Heart right ventricle (tissue), 16 donors: ENCODE results near the gene ABLIM2. TPM values are rescaled to one million over a fixed set of nuclear protein-coding genes. Genes with fewer than 3 reads are reported as not detected.

ENCODE experiments used
- ATAC-seq, 8 donors: fragments of 200-7000 bp; cut with Tn5 transposase; one replicate each; pipeline ENCODE4 v1.9.1; 2020; ENCODE audit warnings: mild to moderate bottlenecking in 8 of 8, moderate library complexity in 8 of 8, moderate number of reproducible peaks in 1 of 8
- DNase-seq, 2 donors: peaks; one replicate each; pipeline ENCODE4 v3.0.0-alpha.2; 2020
- H3K27ac ChIP-seq, 10 donors: fragments of 200-600 bp; sonication (generic) in 2 of 10; one replicate each; pipeline versions ENCODE4 v1.5.0 to v1.8.0; 2020 to 2022; ENCODE audit warnings: mild to moderate bottlenecking in 3 of 10
- H3K27me3 ChIP-seq, 7 donors: fragments of 200-600 bp; one replicate each; pipeline ENCODE4 v1.8.0; 2021 to 2022; ENCODE audit warnings: mild to moderate bottlenecking in 2 of 7
- H3K36me3 ChIP-seq, 9 donors: fragments of 200-600 bp; sonication (generic) in 1 of 9; one replicate each; pipeline versions ENCODE4 v1.5.0 to v1.8.0; 2020 to 2022; ENCODE audit warnings: mild to moderate bottlenecking in 2 of 9
- H3K4me1 ChIP-seq, 9 donors: fragments of 200-600 bp; sonication (generic) in 1 of 9; one replicate each; pipeline versions ENCODE4 v1.5.0 to v1.8.0; 2020 to 2022; ENCODE audit warnings: mild to moderate bottlenecking in 4 of 9
- H3K4me3 ChIP-seq, 10 donors: fragments of 200-600 bp; sonication (generic) in 2 of 10; one replicate each; pipeline versions ENCODE4 v1.5.0 to v1.8.0; 2020 to 2022; ENCODE audit warnings: mild to moderate bottlenecking in 7 of 10, moderate library complexity in 2 of 10
- H3K9me3 ChIP-seq, 11 donors: fragments of 200-600 bp in 10 of 11; sonication (generic) in 2 of 11; one replicate each; pipeline versions ENCODE4 v1.5.0 to v1.8.0; 2013 to 2022; ENCODE audit warnings: mild to moderate bottlenecking in 2 of 11, control low read depth in 1 of 11, moderate library complexity in 1 of 11
- WGBS, 2 donors: extraction: QIAGEN DNeasy Blood & Tissue Kit; methylation state at CpG; one replicate each; pipeline ENCODE4 v1.1.7; 2013; ENCODE audit warnings: inconsistent platforms in 1 of 2; 5-methylcytosine and 5-hydroxymethylcytosine counted together
- intact Hi-C, 10 donors: fragments of 100-400 bp; cut with DNase I; formaldehyde crosslinking; loops; one replicate each; pipeline versions ENCODE4 v1.11.1 to v1.14.2; 2022
- polyA plus RNA-seq, 2 donors: library from polyadenylated mRNA; stranded (reverse); fragments of 200-250 nt; gene quantifications; one replicate each; pipeline ENCODE4 v1.2.3, GENCODE V29; 2013
- total RNA-seq, 10 donors: library from RNA; stranded (reverse); fragmentation: NEBNext Ultra II Directional in 3 of 10; extraction: Animal tissue kit (Norgen Biotek cat#: 25700) in 3 of 10; gene quantifications; one replicate each; pipeline versions ENCODE4 v1.2.1 to v1.2.4, GENCODE V29; 2021 to 2023
- TF ChIP-seq, protein P1 (sequence below), 9 donors: fragments of 200-600 bp; sonication (generic) in 2 of 9; IDR thresholded peaks; one replicate each; pipeline versions ENCODE4 v1.5.0 to v1.8.0; 2021 to 2022; ENCODE audit warnings: antibody characterized with exemption in 9 of 9, mild to moderate bottlenecking in 5 of 9, moderate library complexity in 1 of 9
- donor health status: Arrhythmogenic right ventricular cardiomyopathy.
- donor health status: ischemic (EF 13 %, LVEDD 7.1; RV severe dilation, severe dysfunction).
- donor health status: healthy with polysubstance abuse.
- donor health status: DM: no; HTN: yes; CAD: no.
- donor health status: DM: no; HTN: no; CAD: no.
- donor health status: ischemic (EF 25% LVEDD 6.9; RV normal size, moderate dysfunction).
- donor health status: ischemic (EF 25% LVEDD 5.7; RV mildly dilated, moderate dysfunction).
- donor health status: healthy.
- donor health status: DM: yes; HTN: yes; CAD: no.
- donor health status: Ischemic cardiomyopathy.
- donor health status: ischemic (EF 35%, LVEDD 5.7; RV mildly dilated, moderate dysfunction).
- donor health status: nonischemic (EF 11% LVEDD 7.7; RV severe dilation, severe dysfunction).
- donor health status: DM: yes; HTN: yes; CAD: no.
- donor health status: PGD.
- donor health status: ischemic (EF 29% LVEDD 5.4; RV normal size, mild dysfunction).
- donor health status: nonischemic (EF 23%, LVEDD 6.1; RV moderate dilation, normal function).

The ABLIM2 gene
- total and polyA plus RNA-seq, 12 donors = 7.2 to 27.8 (median 17.6) TPM

DNA sequence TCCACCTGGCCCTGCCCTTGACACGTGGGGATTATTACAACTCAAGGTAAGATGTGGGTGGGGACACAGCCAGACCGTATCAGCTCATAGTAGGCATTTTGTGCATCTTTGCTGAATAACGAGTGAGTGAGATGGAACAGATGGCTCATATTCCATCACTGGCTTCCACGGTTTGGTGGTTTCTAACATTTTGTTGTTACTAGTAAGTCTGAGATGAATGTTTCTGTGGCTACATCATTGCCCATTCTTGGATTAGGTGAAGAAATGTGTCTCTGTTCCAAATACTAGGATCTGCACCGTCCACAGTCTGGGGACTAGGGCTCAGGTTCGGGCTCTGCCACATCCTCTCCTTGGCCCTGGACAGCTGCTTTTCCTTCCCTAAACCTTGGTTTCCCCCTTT lies 3.6 kb downstream of the ABLIM2 start:
- intact Hi-C loops = loop anchor here in 1 of 10 donors (5.0 kb wide), 1 partner anchor 103 kb away; no protein-coding TSS in a partner anchor
- DNase-seq (no peak), ATAC-seq (no peak)
- Histone ChIP-seq H3K27me3 (peaks cover 0 to 22% (median 6%) of the 10 kb centered on the region in 7 donors), H3K4me1 (peaks cover 9 to 47% (median 25%) of the 10 kb centered on the region in 9 donors), H3K36me3 (no peaks in the 10 kb centered on the region), H3K4me3 (no peak overlapping the region), H3K27ac (no peak overlapping the region), H3K9me3 (no peaks in the 10 kb centered on the region)
- WGBS, 2 donors = 76 to 84% methylated on average over 6 of the region's 6 CpGs
- TF ChIP-seq, protein P1, sequence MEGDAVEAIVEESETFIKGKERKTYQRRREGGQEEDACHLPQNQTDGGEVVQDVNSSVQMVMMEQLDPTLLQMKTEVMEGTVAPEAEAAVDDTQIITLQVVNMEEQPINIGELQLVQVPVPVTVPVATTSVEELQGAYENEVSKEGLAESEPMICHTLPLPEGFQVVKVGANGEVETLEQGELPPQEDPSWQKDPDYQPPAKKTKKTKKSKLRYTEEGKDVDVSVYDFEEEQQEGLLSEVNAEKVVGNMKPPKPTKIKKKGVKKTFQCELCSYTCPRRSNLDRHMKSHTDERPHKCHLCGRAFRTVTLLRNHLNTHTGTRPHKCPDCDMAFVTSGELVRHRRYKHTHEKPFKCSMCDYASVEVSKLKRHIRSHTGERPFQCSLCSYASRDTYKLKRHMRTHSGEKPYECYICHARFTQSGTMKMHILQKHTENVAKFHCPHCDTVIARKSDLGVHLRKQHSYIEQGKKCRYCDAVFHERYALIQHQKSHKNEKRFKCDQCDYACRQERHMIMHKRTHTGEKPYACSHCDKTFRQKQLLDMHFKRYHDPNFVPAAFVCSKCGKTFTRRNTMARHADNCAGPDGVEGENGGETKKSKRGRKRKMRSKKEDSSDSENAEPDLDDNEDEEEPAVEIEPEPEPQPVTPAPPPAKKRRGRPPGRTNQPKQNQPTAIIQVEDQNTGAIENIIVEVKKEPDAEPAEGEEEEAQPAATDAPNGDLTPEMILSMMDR (IDR thresholded peaks at IDR 0.05) = no peak

DNA sequence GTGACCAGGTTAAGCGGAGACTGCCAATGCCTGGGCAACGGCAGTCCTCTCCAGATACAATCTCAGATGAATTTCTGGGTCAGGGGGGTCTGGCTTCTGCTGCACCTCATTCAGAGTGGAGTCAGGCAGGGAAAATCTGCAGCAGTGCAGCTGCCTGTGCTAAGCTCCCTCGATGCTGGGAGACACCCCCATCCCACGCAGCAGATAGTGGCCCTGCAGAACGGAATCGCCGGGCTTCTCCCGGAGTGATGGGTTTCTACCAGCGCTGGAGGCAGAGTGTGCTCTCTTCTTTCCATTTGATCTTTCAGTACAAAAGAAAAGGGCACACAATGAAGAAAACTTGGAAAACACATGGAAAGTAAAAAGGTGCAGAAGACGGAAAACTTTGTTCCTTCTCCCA lies 5.2 kb downstream of the ABLIM2 start:
- 73 to 82% methylated on average over 10 of the region's 10 CpGs for WGBS, 2 donors
- Histone ChIP-seq H3K9me3 (no peaks in the 10 kb centered on the region), H3K36me3 (no peaks in the 10 kb centered on the region), H3K27me3 (peaks cover 0 to 21% (median 6%) of the 10 kb centered on the region in 7 donors), H3K27ac (peak overlapping the region in 2 of 10 donors; percentile 60 to 67), H3K4me1 (peaks cover 9 to 39% (median 17%) of the 10 kb centered on the region in 9 donors), H3K4me3 (no peak overlapping the region)
- intact Hi-C loops = no loop called here
- TF ChIP-seq, protein P1 (IDR thresholded peaks at IDR 0.05) = no peak
- DNase-seq = peak in 1 of 2 donors; percentile 2
- ATAC-seq = no peak

DNA sequence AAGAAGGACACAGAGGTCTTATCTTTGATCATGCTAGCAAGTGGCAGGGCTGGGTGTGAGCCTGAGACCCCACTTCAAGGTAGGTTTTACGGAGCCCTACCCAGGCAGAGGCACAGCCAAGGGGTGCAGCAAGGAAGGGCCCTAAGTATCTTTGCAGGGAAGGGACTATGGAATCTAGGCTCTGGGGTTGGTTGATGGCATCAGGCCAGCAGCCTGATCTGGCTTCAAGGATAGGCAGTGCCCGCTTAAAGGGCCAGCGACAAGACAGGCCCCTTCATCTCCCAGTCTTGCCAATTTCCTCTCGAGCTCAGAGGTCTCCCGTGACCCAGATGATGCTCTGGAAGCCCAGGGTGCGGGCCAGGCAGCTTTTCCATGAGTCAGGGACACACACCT lies 5.8 kb downstream of the ABLIM2 start:
- TF ChIP-seq, protein P1 (IDR thresholded peaks at IDR 0.05) = no peak
- ATAC-seq (peak in 5 of 8 donors; percentile 12 to 48 (median 36)), DNase-seq (peak in 1 of 2 donors; percentile 48)
- Histone ChIP-seq H3K4me1 (peaks cover 4 to 34% (median 11%) of the 10 kb centered on the region in 9 donors), H3K27me3 (peaks cover 0 to 15% (median 3%) of the 10 kb centered on the region in 7 donors), H3K9me3 (no peaks in the 10 kb centered on the region), H3K27ac (peak overlapping the region in 3 of 10 donors; percentile 60 to 70 (median 67)), H3K36me3 (no peaks in the 10 kb centered on the region), H3K4me3 (no peak overlapping the region)
- 43 to 46% methylated on average over 6 of the region's 6 CpGs for WGBS, 2 donors
- intact Hi-C loops = no loop called here

DNA sequence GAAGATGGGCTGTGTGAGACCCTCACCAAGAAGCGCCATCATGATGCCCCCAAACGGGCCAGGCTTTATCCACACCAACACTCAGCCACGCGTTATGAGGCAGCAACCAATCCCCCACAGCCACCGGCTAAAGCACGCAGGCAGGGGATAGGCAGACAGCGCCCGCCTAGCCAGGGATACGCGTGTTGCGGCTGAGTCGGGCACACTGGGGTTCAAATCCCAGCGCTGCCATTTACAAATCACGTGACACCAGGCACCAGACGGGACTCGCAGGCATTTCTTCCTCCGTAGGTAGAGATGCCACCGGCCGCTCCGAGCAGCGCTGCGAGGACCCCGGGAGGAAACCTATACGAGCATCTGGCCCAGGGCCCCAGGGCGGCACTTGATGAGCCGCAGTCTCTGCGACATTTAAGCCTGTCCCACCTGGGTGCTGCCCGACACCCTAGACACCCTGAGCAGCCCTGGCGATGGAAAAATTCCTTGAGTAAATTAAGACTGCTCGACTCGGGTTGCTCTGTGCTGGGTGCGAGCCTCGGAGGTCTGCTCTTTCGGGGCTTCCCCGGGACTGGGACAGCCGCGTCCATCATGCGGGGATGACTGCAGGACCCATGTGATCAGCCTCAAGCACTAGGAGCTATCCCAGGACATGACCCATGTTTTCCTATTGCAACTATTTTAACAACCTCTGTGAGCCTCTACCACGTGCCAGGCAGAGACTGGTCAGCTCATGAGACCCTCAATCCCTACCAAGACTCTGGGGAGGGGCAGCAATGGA lies 6.3 kb downstream of the ABLIM2 start:
- Histone ChIP-seq H3K27me3 (peaks cover 0 to 9% (median 0%) of the 10 kb centered on the region in 7 donors), H3K4me3 (no peak overlapping the region), H3K9me3 (no peaks in the 10 kb centered on the region), H3K36me3 (no peaks in the 10 kb centered on the region), H3K27ac (peak overlapping the region in 3 of 10 donors; percentile 60 to 70 (median 67)), H3K4me1 (peaks cover 0 to 28% (median 6%) of the 10 kb centered on the region in 9 donors)
- TF ChIP-seq, protein P1 (IDR thresholded peaks at IDR 0.05) = no peak
- DNase-seq (peak in 1 of 2 donors; percentile 13), ATAC-seq (peak in 7 of 8 donors; percentile 7 to 65 (median 44))
- 84 to 86% methylated on average over 39 of the region's 39 CpGs for WGBS, 2 donors
- intact Hi-C loops = no loop called here
